ENCODE results near the gene SLC47A1. TPM values are rescaled to one million over a fixed set of nuclear protein-coding genes. Genes with fewer than 3 reads are reported as not detected.
A peak's percentile ranks its signal among the peaks of the same experiment; 100 is the strongest.
"Not testable (repeated sequence)": the region's sequence is repeated elsewhere in the genome, so short reads cannot be mapped to it uniquely, and the experiment has no call there.

The SLC47A1 gene
- total RNA-seq, 2 experiments from 2014 or later = 0.83 to 1.3 TPM

GRCh38 chr17:19505561-19505960 lies 28.1 kb upstream of the SLC47A1 start:
- peaks cover 11% of the 10 kb centered on the region for H3K4me1 Mint-ChIP-seq (ENCODE audit: low read depth)
- H3K27me3 Mint-ChIP-seq, H3K36me3 Mint-ChIP-seq, DNase-seq, H3K9me3 Mint-ChIP-seq, H3K4me3 Mint-ChIP-seq, H3K27ac Mint-ChIP-seq, CTCF ChIA-PET: not testable (repeated sequence)
- intact Hi-C loops (cut with micrococcal nuclease) = loop anchor here (5.0 kb wide), 2 partner anchors 128 to 143 kb away; partner anchors contain the start of genes B9D1 and MAPK7
- POLR2A ChIA-PET = interaction anchor here (0.7 kb wide), 1 partner anchor 371 kb away, joined by 3 read pairs; no protein-coding TSS in a partner anchor

GRCh38 chr17:19507775-19508576 lies 25.7 kb upstream of the SLC47A1 start:
- Mint-ChIP-seq H3K36me3 (peaks cover 3% of the 10 kb centered on the region), H3K4me1 (ENCODE audit: low read depth) (peaks cover 8% of the 10 kb centered on the region), H3K27me3 (peaks cover 3% of the 10 kb centered on the region), H3K9me3 (no peaks in the 10 kb centered on the region), H3K4me3 (peak overlapping the region; percentile 84), H3K27ac (peak overlapping the region; percentile 90)
- ChIA-PET POLR2A (no interaction called here), CTCF (no interaction called here)
- intact Hi-C loops (cut with micrococcal nuclease) = loop anchor here (2.0 to 5.0 kb wide), 3 partner anchors 131 to 146 kb away; partner anchors contain the start of genes ALDH3A2, B9D1 and MAPK7
- DNase-seq = peak; percentile 90

GRCh38 chr17:19508577-19508867 lies 25.1 kb upstream of the SLC47A1 start:
- H3K27ac Mint-ChIP-seq = peak overlapping the region; percentile 90
- intact Hi-C loops (cut with micrococcal nuclease) = loop anchor here (2.0 to 5.0 kb wide), 3 partner anchors 131 to 146 kb away; partner anchors contain the start of genes ALDH3A2, B9D1 and MAPK7
- CTCF ChIA-PET = no interaction called here
- no peaks in the 10 kb centered on the region for H3K9me3 Mint-ChIP-seq
- H3K4me3 Mint-ChIP-seq = peak overlapping the region; percentile 84
- peaks cover 3% of the 10 kb centered on the region for H3K27me3 Mint-ChIP-seq
- H3K4me1 Mint-ChIP-seq (ENCODE audit: low read depth) = peaks cover 8% of the 10 kb centered on the region
- peaks cover 3% of the 10 kb centered on the region for H3K36me3 Mint-ChIP-seq
- no peak for DNase-seq
- POLR2A ChIA-PET = no interaction called here

GRCh38 chr17:19509281-19509852 lies 24.3 kb upstream of the SLC47A1 start:
- H3K9me3 Mint-ChIP-seq, H3K36me3 Mint-ChIP-seq, H3K27ac Mint-ChIP-seq, DNase-seq, H3K27me3 Mint-ChIP-seq, CTCF ChIA-PET: not testable (repeated sequence)
- H3K4me1 Mint-ChIP-seq (ENCODE audit: low read depth) = peaks cover 11% of the 10 kb centered on the region
- H3K4me3 Mint-ChIP-seq = peak overlapping the region; percentile 16
- intact Hi-C loops (cut with micrococcal nuclease) = loop anchor here (2.0 to 5.0 kb wide), 3 partner anchors 132 to 147 kb away; partner anchors contain the start of genes ALDH3A2, B9D1 and MAPK7
- POLR2A ChIA-PET = interaction anchor here (1.1 kb wide), 1 partner anchor 138 kb away, joined by 3 read pairs; no protein-coding TSS in a partner anchor

GRCh38 chr17:19510903-19511302 lies 22.8 kb upstream of the SLC47A1 start:
- H3K27me3 Mint-ChIP-seq = peaks cover 3% of the 10 kb centered on the region
- POLR2A ChIA-PET = no interaction called here
- H3K9me3 Mint-ChIP-seq = no peaks in the 10 kb centered on the region
- intact Hi-C loops (cut with micrococcal nuclease) = loop anchor here (10.0 kb wide), 1 partner anchor 354 kb away; the partner anchor contains the start of gene ULK2
- peaks cover 11% of the 10 kb centered on the region for H3K4me1 Mint-ChIP-seq (ENCODE audit: low read depth)
- H3K4me3 Mint-ChIP-seq = no peak overlapping the region
- CTCF ChIA-PET = interaction anchor here (1.0 to 9.7 kb wide), 3 partner anchors 136 to 252 kb away, joined by 4 to 233 read pairs (median 50); partner anchors contain the start of genes ALDH3A2 and B9D1
- H3K27ac Mint-ChIP-seq = no peak overlapping the region
- H3K36me3 Mint-ChIP-seq = peaks cover 3% of the 10 kb centered on the region
- DNase-seq = no peak

GRCh38 chr17:19513897-19514488 lies 19.7 kb upstream of the SLC47A1 start:
- H3K36me3 Mint-ChIP-seq = no peaks in the 10 kb centered on the region
- no peak overlapping the region for H3K27ac Mint-ChIP-seq
- DNase-seq = peak; percentile 76
- CTCF ChIA-PET = interaction anchor here (0.6 to 9.7 kb wide), 14 partner anchors 12 to 304 kb away, joined by 3 to 233 read pairs (median 4); partner anchors contain the start of genes ALDH3A2 and SLC47A1
- H3K4me1 Mint-ChIP-seq (ENCODE audit: low read depth) = peaks cover 3% of the 10 kb centered on the region
- H3K9me3 Mint-ChIP-seq = no peaks in the 10 kb centered on the region
- intact Hi-C loops (cut with micrococcal nuclease) = loop anchor here (1.0 to 10.0 kb wide), 4 partner anchors 133 to 351 kb away; partner anchors contain the start of gene ULK2
- no peaks in the 10 kb centered on the region for H3K27me3 Mint-ChIP-seq
- POLR2A ChIA-PET = no interaction called here
- H3K4me3 Mint-ChIP-seq = no peak overlapping the region

- Mint-ChIP-seq H3K4me3 (no peak overlapping the region), H3K27me3 (no peaks in the 10 kb centered on the region), H3K9me3 (no peaks in the 10 kb centered on the region), H3K27ac (no peak overlapping the region), H3K4me1 (ENCODE audit: low read depth) (peaks cover 3% of the 10 kb centered on the region), H3K36me3 (no peaks in the 10 kb centered on the region)
- no peak for DNase-seq
- intact Hi-C loops (cut with micrococcal nuclease) = loop anchor here (10.0 kb wide), 1 partner anchor 347 kb away; the partner anchor contains the start of gene ULK2
- ChIA-PET CTCF (interaction anchor here (1.1 to 9.7 kb wide), 3 partner anchors 128 to 245 kb away, joined by 5 to 233 read pairs (median 21); partner anchors contain the start of gene ALDH3A2), POLR2A (no interaction called here)
Observed at GRCh38 chr17:19517699-19518098, 16.0 kb upstream of the SLC47A1 start.

GRCh38 chr17:19519388-19520291 lies 14.0 kb upstream of the SLC47A1 start:
- H3K4me1 Mint-ChIP-seq (ENCODE audit: low read depth); H3K27me3 Mint-ChIP-seq; H3K4me3 Mint-ChIP-seq; POLR2A ChIA-PET; H3K9me3 Mint-ChIP-seq; H3K27ac Mint-ChIP-seq; DNase-seq; H3K36me3 Mint-ChIP-seq: not testable (repeated sequence)
- intact Hi-C loops (cut with micrococcal nuclease) = loop anchor here (10.0 kb wide), 1 partner anchor 345 kb away; the partner anchor contains the start of gene ULK2
- CTCF ChIA-PET = interaction anchor here (0.9 to 9.7 kb wide), 2 partner anchors 243 to 291 kb away, joined by 5 to 233 read pairs; no protein-coding TSS in a partner anchor

- peaks cover 3% of the 10 kb centered on the region for H3K27me3 Mint-ChIP-seq
- H3K27ac Mint-ChIP-seq = no peak overlapping the region
- no peaks in the 10 kb centered on the region for H3K9me3 Mint-ChIP-seq
- ChIA-PET CTCF (interaction anchor here (0.9 to 1.7 kb wide), 2 partner anchors 242 to 245 kb away, joined by 3 to 6 read pairs; no protein-coding TSS in a partner anchor), POLR2A (no interaction called here)
- no peak for DNase-seq
- no peaks in the 10 kb centered on the region for H3K4me1 Mint-ChIP-seq (ENCODE audit: low read depth)
- H3K36me3 Mint-ChIP-seq = no peaks in the 10 kb centered on the region
- H3K4me3 Mint-ChIP-seq = no peak overlapping the region
- intact Hi-C loops (cut with micrococcal nuclease) = no loop called here
Observed at GRCh38 chr17:19520641-19521040, 13.0 kb upstream of the SLC47A1 start.

- H3K36me3 Mint-ChIP-seq = no peaks in the 10 kb centered on the region
- CTCF ChIA-PET = no interaction called here
- POLR2A ChIA-PET = no interaction called here
- no peak overlapping the region for H3K27ac Mint-ChIP-seq
- no peaks in the 10 kb centered on the region for H3K4me1 Mint-ChIP-seq (ENCODE audit: low read depth)
- H3K9me3 Mint-ChIP-seq = no peaks in the 10 kb centered on the region
- intact Hi-C loops (cut with micrococcal nuclease) = no loop called here
- peaks cover 13% of the 10 kb centered on the region for H3K27me3 Mint-ChIP-seq
- no peak for DNase-seq
- no peak overlapping the region for H3K4me3 Mint-ChIP-seq
Observed at GRCh38 chr17:19523690-19524089, 10.0 kb upstream of the SLC47A1 start.

- H3K27ac Mint-ChIP-seq; H3K36me3 Mint-ChIP-seq; intact Hi-C loops (cut with micrococcal nuclease); CTCF ChIA-PET; H3K4me1 Mint-ChIP-seq (ENCODE audit: low read depth); DNase-seq; H3K4me3 Mint-ChIP-seq; H3K9me3 Mint-ChIP-seq; POLR2A ChIA-PET: not testable (repeated sequence)
- peaks cover 15% of the 10 kb centered on the region for H3K27me3 Mint-ChIP-seq
Observed at GRCh38 chr17:19526950-19527349, 6.7 kb upstream of the SLC47A1 start.

Data from activated CD4-positive, alpha-beta memory T cell treated with anti-CD3 and anti-CD28 coated beads for 36 hours (primary cell).